Gastroesophageal sphincter (tissue), 3 donors: ENCODE data around the gene AP1S1.

ENCODE experiments used
- CTCF ChIP-seq, 4 experiments: fragments of 200-600 bp in 2 of 4; fragments of 450-650 bp in 2 of 4; sonication (generic) in 1 of 4; IDR thresholded peaks; one replicate each; pipeline ENCODE4 v1.5.1; 2017 to 2019; ENCODE audit warnings: antibody characterized with exemption in 4 of 4, mild to moderate bottlenecking in 2 of 4, moderate library complexity in 2 of 4
- EP300 ChIP-seq: sonication (generic); formaldehyde crosslinking; IDR thresholded peaks from one replicate; pipeline ENCODE4 v1.6.1; 2017; ENCODE audit warnings: antibody characterized with exemption, mild to moderate bottlenecking
- POLR2AphosphoS5 ChIP-seq: sonication (generic); formaldehyde crosslinking; IDR thresholded peaks from one replicate; pipeline ENCODE4 v1.6.1; 2017; ENCODE audit warnings: antibody characterized with exemption

GRCh38 chr7:101179713-101180112 lies 25.4 kb downstream of the AP1S1 start:
- TF ChIP-seq CTCF (IDR thresholded peaks at IDR 0.05) (no peak), EP300 (no peak), POLR2AphosphoS5 (no peak)
